SH-SY5Y (cell line): ENCODE measurements around the gene CYB5R2.

ENCODE experiments used
- GATA2 ChIP-seq: IDR thresholded peaks from 2 replicates; pipeline ENCODE4 v1.6.1; 2011; ENCODE audit warnings: mild to moderate bottlenecking, low read depth, low read length
- GATA3 ChIP-seq: IDR thresholded peaks from 2 replicates; pipeline ENCODE4 v1.6.1; 2011; ENCODE audit warnings: low read depth, mild to moderate bottlenecking, low read length, moderate library complexity

The CYB5R2 gene

GRCh38 chr11:7672960-7673723 is at the start of gene CYB5R2:
Gene CYB5R2, minus strand, starts transcription at chr11:7673500. Its CDS starts 675 bp downstream, at chr11:7672825.
- TF ChIP-seq GATA2 (no peak), GATA3 (no peak)

- no peak for TF ChIP-seq GATA2
- TF ChIP-seq GATA3: no peak
Observed at GRCh38 chr11:7714786-7715185, 41.5 kb upstream of the CYB5R2 start.

GRCh38 chr11:7706377-7706776 is 33.1 kb upstream of the CYB5R2 start, which contains the start of gene OVCH2:
Gene OVCH2, minus strand, starts transcription at chr11:7706477. Its CDS starts 83 bp downstream, at chr11:7706394.
- no peak for TF ChIP-seq GATA3
- TF ChIP-seq GATA2: no peak

GRCh38 chr11:7703740-7704139 is 30.4 kb upstream of the CYB5R2 start:
- no peak for TF ChIP-seq GATA3
- TF ChIP-seq GATA2: no peak

GRCh38 chr11:7696424-7696823 is 23.1 kb upstream of the CYB5R2 start:
- no peak for TF ChIP-seq GATA3
- TF ChIP-seq GATA2: no peak

GRCh38 chr11:7694235-7694634 is 20.9 kb upstream of the CYB5R2 start:
- no peak for TF ChIP-seq GATA3
- no peak for TF ChIP-seq GATA2

- TF ChIP-seq GATA2 (no peak), GATA3 (no peak)
Observed at GRCh38 chr11:7692426-7692825, 19.1 kb upstream of the CYB5R2 start.

GRCh38 chr11:7691759-7692350 is 18.6 kb upstream of the CYB5R2 start:
- TF ChIP-seq GATA2 (no peak), GATA3 (no peak)

GRCh38 chr11:7690648-7691047 is 17.3 kb upstream of the CYB5R2 start:
- no peak for TF ChIP-seq GATA3

GRCh38 chr11:7689239-7689638 is 15.9 kb upstream of the CYB5R2 start:
- TF ChIP-seq GATA2 (no peak), GATA3 (no peak)

- TF ChIP-seq GATA2 (no peak), GATA3 (no peak)
Observed at GRCh38 chr11:7688238-7688826, 15.0 kb upstream of the CYB5R2 start.

GRCh38 chr11:7687386-7687785 is 14.1 kb upstream of the CYB5R2 start:
- TF ChIP-seq GATA3: no peak
- TF ChIP-seq GATA2: no peak

GRCh38 chr11:7686761-7687160 is 13.5 kb upstream of the CYB5R2 start:
- TF ChIP-seq GATA2: no peak
- TF ChIP-seq GATA3: no peak

- TF ChIP-seq GATA2: no peak
- TF ChIP-seq GATA3: no peak
Observed at GRCh38 chr11:7683571-7683970, 10.3 kb upstream of the CYB5R2 start.

GRCh38 chr11:7677796-7678201 is 4.5 kb upstream of the CYB5R2 start:
- no peak for TF ChIP-seq GATA3
- no peak for TF ChIP-seq GATA2
